Mesothelial cell of epicardium (in vitro differentiated cells): ENCODE data around the gene FBXL16. TPM values are rescaled to one million over a fixed set of nuclear protein-coding genes. Genes with fewer than 3 reads are reported as not detected.

Experiments used
- DNase-seq, 2 experiments: peaks; one replicate each; pipeline ENCODE4 v3.0.0; 2021; ENCODE audit warnings: low spot score in 2 of 2; ENCODE audit not compliant: unreplicated experiment in 2 of 2
- H3K27ac Mint-ChIP-seq: 2 replicates; pipeline ENCODE4 v1.8.0; 2021; ENCODE audit warnings: mixed read lengths
- H3K27me3 Mint-ChIP-seq: 2 replicates; pipeline ENCODE4 v1.8.0; 2021; ENCODE audit warnings: low read depth, mixed read lengths
- H3K36me3 Mint-ChIP-seq: 2 replicates; pipeline ENCODE4 v1.8.0; 2021; ENCODE audit warnings: mixed read lengths
- H3K4me1 Mint-ChIP-seq: 2 replicates; pipeline ENCODE4 v1.8.0; 2021; ENCODE audit warnings: mixed read lengths
- H3K4me3 Mint-ChIP-seq: 2 replicates; pipeline ENCODE4 v1.8.0; 2021; ENCODE audit warnings: mild to moderate bottlenecking, moderate library complexity, mixed read lengths
- H3K9me3 Mint-ChIP-seq: 2 replicates; pipeline ENCODE4 v1.8.0; 2021; ENCODE audit warnings: mixed read lengths
- CTCF ChIP-seq: fragments of 200-600 bp; sonication (generic); IDR thresholded peaks from one replicate; pipeline ENCODE4 v1.5.0; 2021; ENCODE audit warnings: antibody characterized with exemption; ENCODE audit not compliant: unreplicated experiment
- total RNA-seq: library from RNA; stranded (reverse); gene quantifications from 3 replicates; pipeline ENCODE4 v1.2.1, GENCODE V29; 2021

Gene FBXL16
- total RNA-seq, 1 donor from 2014 or later = 0.85 TPM

- no peak for TF ChIP-seq CTCF
- Mint-ChIP-seq H3K27me3 (peaks cover 10% of the 10 kb centered on the region), H3K9me3 (no peaks in the 10 kb centered on the region), H3K4me3 (peak overlapping the region; percentile 69), H3K36me3 (peaks cover 9% of the 10 kb centered on the region), H3K4me1 (peaks cover 19% of the 10 kb centered on the region), H3K27ac (peak overlapping the region; percentile 86)
- DNase-seq = peak in 1 of 2 experiments; percentile 73
Observed at GRCh38 chr16:678858-679813, 26.5 kb downstream of the FBXL16 start.

GRCh38 chr16:678209-678857 lies 27.3 kb downstream of the FBXL16 start:
- Mint-ChIP-seq H3K36me3 (peaks cover 9% of the 10 kb centered on the region), H3K4me3 (no peak overlapping the region), H3K27ac (no peak overlapping the region), H3K27me3 (peaks cover 10% of the 10 kb centered on the region), H3K4me1 (peaks cover 19% of the 10 kb centered on the region), H3K9me3 (no peaks in the 10 kb centered on the region)
- no peak for TF ChIP-seq CTCF
- no peak for DNase-seq

DNA sequence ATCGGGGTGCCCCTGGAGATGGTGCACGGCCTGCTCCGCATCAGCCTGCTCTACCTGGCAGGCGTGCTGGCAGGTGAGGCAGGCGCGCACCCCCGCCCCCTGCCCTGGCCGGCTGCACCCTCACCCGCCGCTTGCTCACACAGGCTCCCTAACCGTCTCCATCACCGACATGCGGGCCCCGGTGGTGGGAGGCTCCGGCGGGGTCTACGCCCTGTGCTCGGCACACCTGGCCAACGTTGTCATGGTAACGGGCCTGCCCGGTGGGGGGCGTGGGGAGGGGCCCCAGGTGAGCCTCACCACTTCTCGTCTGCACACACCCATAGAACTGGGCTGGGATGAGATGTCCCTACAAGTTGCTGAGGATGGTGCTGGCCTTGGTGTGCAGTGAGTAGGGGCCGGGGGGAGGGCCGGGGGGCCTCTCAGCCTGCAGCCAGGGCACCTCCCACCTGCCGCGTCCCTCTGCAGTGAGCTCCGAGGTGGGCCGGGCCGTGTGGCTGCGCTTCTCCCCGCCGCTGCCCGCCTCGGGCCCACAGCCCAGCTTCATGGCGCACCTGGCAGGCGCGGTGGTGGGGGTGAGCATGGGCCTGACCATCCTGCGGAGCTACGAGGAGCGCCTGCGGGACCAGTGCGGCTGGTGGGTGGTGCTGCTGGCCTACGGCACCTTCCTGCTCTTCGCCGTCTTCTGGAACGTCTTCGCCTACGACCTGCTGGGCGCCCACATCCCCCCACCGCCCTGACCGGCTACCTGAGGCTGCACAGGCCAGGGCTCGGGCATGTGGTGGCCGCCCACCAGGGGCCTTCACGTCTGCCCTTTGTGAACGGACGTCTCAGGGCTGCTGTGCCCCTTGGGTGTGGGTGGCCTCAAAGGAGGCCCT lies 28.0 kb downstream of the FBXL16 start:
- Mint-ChIP-seq H3K9me3 (no peaks in the 10 kb centered on the region), H3K27me3 (peaks cover 10% of the 10 kb centered on the region), H3K4me1 (peaks cover 17% of the 10 kb centered on the region), H3K4me3 (no peak overlapping the region), H3K36me3 (peaks cover 8% of the 10 kb centered on the region), H3K27ac (no peak overlapping the region)
- no peak for DNase-seq
- no peak for TF ChIP-seq CTCF

DNA sequence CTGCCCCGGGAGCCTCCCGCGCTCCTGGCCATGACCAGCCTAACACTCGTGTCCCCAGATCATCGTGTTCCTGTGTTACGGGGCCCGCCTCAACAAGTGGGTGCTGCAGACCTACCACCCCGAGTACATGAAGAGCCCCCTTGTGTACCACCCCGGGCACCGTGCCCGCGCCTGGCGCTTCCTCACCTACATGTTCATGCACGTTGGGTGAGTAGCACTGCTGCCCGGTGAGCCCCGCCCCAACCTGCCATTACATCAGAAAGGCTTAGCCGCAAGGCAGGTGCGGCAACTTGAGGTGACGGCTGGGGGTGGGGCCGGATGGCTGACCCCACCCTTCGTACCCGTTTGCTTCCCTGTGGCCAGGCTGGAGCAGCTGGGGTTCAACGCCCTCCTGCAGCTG lies 28.7 kb downstream of the FBXL16 start:
- Mint-ChIP-seq H3K36me3 (peaks cover 4% of the 10 kb centered on the region), H3K9me3 (no peaks in the 10 kb centered on the region), H3K27me3 (peaks cover 10% of the 10 kb centered on the region), H3K4me1 (peaks cover 15% of the 10 kb centered on the region), H3K27ac (no peak overlapping the region), H3K4me3 (no peak overlapping the region)
- no peak for TF ChIP-seq CTCF
- DNase-seq = no peak

GRCh38 chr16:676565-676902 lies 29.1 kb downstream of the FBXL16 start:
- H3K4me1 Mint-ChIP-seq = peaks cover 12% of the 10 kb centered on the region
- H3K36me3 Mint-ChIP-seq = no peaks in the 10 kb centered on the region
- peaks cover 10% of the 10 kb centered on the region for H3K27me3 Mint-ChIP-seq
- H3K27ac Mint-ChIP-seq = no peak overlapping the region
- no peak for DNase-seq
- no peak for TF ChIP-seq CTCF
- no peaks in the 10 kb centered on the region for H3K9me3 Mint-ChIP-seq
- no peak overlapping the region for H3K4me3 Mint-ChIP-seq
